Measurements from ENCODE around the gene C10orf71. TPM values are rescaled to one million over a fixed set of nuclear protein-coding genes. Genes with fewer than 3 reads are reported as not detected.

The C10orf71 gene
- total and polyA plus RNA-seq, 2 of the 8 experiments (the other 6 are each of a cell fraction or from before 2014, with no cell fraction given) = not detected

- TF ChIP-seq GTF2F1 (IDR thresholded peaks at IDR 0.05; ENCODE audit: borderline replicate concordance, low read depth, low read length) = no peak
- TF ChIP-seq PHF8 (conservative IDR thresholded peaks at IDR 0.05; ENCODE audit: low read depth, low read length) = no peak
Measured at GRCh38 chr10:49295297-49295696, 3.7 kb upstream of the C10orf71 start (continued).
